NCI-H345 (cell line): ENCODE data around the gene FBXO15.

Experiments
- DNase-seq: peaks from one replicate; lab custom pipeline; 2025; lab: John Stamatoyannopoulos, UW

Gene FBXO15

DNA sequence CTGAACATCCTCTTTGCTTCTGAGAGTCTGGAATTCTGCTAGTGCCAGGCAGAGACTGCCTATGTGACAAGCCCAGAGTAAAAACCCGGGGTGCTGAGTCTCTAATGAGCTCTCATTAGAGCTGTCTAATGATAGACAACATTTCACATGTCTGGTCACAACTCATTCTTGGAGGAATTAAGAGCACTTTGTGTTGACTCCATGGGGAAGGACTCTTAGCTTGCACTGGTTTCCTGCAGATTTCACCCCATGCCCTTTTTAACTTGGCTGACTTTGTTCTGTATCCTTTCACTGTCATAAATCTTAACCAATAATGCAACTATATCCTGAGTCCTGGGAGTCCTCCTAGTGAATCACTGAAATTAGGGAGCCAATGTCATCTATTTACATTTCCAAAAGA is 33.5 kb downstream of the FBXO15 start:
- DNase-seq = no peak

DNA sequence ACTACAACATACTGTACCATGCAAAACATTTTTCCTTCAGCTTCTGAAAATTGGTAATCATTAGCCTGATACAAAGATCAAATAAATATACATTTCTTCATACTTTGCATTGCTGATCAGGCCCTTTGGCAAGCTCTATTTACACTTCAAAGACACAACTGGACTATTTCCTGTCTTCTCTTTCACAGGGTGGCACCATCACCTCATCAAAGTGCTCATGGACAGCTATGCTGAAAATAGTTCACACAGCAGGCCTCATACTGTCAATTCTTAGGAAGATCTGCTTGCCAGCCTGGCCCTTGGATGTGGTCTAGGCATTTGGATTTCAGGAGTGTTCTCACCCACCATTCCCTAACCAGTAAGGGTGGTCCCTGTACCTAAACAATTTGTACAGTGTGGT is 33.9 kb downstream of the FBXO15 start:
- no peak for DNase-seq

DNA sequence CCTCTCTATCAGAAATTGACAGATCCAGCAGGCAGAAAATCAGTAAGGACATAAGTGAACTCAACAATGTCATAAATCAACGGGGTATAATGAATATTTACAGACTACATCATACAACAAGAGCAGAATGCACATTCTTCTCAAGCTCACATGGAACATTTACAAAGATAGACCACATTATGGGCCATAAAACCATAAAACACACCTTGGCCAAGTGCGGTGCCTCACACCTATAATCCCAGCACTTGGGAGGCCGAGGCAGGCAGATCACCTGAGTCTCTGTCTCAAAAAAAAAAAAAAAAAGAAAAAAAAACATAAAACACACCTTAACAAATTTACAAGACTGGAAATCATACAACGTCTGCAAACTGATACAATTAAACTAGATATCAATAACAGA is 36.7 kb downstream of the FBXO15 start:
- DNase-seq = no peak

DNA sequence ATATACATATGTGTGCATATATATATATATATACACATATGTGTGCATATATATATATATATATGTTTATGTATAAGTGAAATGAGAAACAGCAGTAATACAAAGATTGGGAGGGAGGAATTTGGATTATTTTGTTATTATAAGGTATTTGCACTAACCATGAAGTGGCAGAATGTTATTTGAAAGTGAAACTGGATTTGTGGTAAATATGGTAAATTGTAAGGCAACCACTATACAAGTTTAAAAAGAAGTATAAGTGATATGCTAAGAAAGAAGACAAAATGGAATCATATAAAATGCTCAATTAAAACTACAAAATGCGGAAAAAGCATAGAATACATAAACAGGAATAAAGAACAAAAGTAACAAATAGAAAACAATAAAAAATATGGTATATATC is 37.5 kb downstream of the FBXO15 start:
- DNase-seq = no peak

DNA sequence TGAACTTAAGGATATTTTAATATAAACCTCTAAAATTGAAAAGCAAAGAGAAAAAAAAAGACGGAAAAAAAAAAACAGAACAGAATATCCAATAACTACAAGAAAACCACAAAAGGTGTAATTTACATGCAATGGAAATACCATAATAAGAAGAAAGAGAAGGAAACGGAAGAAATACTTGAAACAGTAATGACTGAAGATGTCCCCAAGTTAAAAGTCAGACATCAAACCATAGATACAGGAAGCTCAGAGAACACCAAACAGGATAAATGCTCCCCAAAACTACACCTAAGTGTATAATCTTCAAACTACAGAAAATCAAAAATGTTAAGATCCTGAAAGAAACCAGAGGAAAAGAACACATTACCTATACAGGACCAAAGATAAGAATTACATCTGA is 39.2 kb downstream of the FBXO15 start:
- no peak for DNase-seq

DNA sequence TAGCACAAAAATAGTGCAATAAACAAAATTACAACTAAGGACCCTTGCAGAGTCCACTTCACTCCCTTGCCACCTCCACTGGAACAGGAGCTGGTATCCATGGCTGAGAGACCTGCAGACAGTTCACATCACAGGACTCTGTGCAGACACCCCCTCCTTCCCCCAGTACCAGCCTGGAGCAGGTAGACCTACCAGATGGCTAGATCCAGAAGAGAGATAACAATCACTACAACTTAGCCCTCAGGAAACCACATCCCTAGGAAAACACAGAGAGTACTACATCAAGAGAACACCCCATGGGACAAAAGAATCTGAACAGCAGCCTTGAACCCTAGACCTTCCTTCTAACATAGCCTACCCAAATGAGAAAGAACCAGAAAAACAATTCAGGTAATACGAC is 49.8 kb downstream of the FBXO15 start:
- no peak for DNase-seq

DNA sequence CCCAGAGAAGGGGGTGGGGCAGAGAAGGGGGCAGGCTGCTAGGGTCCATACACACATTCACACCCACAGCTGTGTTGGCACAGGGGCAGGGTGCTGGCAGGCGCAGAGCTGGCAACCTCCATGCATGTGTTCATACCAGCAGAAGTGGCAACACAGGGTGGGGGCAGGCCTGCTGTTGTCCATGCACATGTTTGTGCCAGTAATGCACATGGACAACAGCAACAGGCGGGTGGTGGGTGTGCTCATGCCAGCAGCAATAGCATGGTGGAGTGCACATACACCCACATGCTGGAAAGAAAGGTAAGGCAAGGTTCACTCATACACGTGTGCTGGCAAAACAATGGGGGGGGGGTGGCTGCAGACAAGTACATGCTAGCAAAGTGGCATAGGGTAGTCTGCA is 54.7 kb downstream of the FBXO15 start:
- DNase-seq = no peak

DNA sequence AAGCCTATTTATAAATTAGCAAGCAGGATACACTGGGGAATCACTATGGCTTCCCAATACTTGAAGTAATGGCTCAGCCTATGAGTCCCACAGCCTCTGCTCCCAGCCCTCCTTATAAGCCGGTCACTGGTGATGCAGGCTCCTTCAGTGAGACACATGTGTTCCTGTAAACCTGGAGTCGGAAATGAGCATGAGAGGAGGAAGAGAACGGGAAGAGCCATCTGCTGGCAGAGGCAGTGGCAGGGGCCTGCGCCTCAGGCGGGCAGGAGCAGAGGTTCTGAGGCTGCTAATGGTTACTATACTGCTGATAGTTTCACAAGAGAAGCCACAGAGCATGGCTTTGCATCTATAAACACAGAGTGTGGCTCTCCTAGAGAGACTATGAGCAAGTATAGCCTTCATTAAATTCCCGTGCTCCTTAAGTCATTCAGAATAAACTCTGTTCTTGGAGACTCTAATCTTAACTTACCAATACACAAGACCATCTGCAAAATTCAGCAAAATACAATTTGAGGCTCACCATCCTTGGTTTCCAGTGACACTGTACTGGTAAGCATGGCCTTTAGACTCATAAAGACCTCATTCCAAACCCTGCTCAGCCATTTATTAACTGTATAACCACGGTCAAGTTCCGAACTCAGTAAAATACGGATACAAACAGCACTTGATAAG is 63.3 kb downstream of the FBXO15 start:
- DNase-seq = no peak

DNA sequence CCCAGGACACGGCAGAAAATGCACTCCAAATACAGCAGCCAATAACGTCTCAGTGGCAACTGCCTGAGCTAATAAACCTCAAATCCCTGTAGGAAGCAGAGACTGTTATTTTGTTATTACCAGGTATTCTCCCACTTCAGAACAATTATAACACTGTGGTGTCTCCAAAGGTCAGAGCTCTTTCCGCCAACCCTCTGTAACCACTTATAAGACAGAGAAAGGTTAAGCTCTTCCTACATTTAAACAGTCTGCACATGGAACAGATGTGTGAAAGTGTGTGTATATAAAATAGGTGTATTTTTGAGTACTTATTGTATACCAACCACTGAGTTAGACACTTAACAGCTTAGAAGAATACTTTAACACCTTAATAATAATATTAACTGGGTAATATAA is 64.1 kb downstream of the FBXO15 start:
- DNase-seq = no peak

DNA sequence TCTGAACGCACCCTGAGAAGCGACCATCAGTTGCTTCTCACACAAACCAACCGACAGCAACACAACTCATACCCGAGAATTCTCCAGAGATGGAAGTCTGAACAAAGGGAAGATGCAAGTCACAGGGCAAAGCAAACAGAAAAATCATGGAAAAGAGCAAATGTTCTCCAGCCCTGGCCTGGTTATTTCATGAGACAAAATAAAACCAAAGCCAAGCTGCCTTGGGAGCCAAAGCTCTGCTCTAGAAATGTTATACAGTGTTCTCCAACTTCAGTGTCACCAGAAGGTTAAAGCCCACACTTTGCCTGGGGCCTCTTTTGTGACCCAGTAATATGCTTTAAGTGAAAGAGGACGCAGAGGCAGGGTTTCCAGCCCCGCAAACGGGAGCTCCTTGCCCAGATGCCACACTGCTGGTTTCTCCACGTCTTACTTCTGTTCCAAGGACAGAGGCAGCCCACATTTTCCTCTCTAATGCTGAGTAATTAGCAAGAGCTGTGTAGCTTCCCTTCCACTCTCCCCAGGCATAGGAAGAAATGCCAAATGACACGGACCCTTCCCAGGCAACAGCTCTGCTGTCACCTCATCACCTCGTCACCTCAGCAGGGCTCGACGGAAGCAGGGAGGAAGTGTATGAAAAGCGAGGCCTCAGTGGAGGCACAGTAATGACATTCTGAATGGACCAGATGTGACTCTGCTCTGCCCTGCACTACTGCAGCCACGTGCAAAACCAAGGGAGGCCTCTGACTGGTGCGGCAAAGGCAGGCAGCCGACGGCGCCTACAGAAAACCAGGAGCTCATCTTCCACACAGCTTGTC is 64.7 kb downstream of the FBXO15 start:
- no peak for DNase-seq

DNA sequence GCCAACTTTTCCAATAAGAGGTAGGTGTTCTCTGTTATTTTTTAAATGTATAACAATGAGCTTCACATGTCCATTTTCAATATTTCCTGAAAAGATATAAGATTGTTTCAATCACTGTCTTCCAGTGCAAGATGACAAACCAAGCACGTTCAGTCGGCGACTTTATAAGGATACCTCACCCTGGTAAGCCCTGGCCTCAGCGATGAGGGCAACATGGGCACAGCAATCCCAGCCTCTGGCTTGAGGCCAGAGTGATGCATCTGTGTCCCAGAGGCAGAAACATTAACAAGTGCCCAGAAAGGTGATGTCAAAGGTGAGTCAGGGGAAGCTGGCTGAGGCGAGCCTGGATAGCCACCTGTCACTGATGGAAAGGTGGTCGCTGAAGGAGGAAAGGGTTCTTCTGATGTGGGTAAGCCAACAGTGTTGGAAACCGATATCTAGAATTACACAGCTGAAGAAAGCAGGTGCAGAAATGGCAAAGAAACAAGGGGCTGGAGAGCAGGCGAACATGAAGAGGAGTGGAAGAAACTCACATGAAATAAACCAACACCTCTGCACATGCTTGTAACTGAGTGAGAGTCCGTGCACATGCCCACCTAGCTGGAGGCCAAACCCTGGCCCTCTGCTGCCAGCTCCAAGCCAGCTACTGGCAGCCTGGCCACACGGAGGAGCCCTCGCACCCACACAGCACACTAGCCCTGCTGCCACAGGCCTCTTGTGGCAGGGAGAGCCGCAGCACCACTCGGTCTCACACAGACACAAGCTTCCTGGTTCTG is 65.5 kb downstream of the FBXO15 start:
- no peak for DNase-seq

DNA sequence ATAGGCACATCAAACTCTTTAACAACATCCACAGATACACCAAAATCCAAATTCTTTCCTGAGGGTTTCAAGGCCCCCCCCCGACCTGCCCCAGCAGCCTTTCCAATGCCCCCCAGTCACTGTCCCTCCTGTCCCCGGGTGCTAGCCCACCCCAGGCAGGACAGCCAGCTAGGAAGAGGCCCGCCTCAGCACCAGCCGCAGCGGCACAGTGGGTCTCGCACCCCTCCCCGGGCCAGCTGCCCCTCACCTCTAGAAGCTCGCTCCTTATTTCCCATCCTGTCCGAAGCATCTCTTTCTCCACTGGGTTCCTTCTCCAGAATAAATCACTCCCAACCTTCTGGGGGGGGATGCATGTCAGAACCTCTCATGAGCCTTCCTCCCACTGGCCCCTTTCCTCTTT is 69.4 kb downstream of the FBXO15 start:
- DNase-seq = no peak

DNA sequence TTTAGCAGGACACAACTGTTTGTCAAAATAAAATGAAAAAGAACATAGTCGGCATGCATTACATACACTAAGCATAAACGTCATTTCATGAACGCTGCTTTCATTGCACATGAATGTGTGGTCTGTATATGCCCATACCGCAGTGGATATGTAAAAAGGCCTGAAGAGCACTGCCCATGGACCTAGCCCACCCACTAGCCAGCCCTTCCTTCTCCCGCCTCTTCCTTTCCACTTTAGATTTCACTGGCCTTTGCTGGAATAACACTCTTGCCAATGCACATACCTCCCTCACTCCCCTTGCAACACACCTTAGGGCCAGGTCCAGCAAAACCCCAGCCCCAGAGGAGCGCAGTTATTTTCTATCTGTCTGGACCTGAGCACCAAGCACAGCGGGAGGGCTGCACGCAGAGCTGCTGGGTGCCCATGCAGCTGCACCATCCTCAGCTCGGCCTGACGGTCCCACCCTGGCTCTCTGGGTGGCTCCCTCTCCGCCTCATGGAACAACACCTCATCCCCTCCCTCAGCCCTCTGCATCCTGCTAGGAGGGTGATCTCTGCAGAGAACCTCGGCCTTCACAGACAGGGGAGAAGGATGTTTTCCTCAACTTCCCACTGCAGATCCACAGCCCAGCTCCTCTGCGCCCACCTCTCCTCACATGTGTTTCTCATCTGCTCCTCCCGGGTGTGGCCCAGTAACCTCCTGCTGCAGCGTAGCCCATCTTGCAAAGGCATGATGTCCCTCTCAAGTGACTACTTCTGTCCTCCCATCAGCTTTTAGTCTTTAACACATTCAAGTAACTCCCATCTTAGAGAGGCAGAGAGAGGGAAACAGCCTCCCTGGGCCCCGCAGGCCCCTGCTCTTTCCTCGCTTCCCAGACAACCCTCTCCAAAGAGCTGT is 72.7 kb downstream of the FBXO15 start:
- no peak for DNase-seq

DNA sequence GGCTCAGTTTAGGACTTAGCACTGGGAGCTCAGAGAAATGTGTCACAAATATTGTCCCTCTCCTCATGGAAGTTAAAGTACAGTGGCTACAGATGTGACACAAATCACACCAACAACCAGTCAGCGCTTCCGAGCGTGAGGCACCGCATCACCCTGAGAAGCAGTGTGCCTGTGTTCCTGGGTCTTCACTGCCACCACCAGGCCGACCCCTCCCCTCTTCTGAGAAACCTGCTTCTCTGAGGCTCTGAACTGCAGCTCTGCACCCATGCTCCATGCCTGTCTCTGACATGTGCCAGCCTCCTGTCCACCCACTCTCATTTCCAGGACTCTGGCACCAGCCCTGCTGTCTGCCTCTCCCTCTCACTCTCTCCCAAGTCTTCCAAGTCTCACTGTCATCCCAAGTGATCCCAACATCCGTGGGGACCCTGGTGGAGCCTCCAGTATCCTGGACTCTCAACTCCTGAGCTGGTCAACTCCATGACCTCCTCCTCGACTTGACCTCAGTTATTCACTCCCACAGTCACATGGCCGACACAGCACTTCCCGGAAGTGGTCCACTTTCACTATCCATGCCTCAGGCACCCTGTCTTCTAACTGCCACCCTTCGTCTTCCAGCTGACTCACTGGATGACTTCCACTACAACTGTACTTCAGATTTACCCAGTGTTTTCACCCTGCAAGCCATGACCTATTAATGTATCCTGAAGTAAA is 73.5 kb downstream of the FBXO15 start:
- no peak for DNase-seq

DNA sequence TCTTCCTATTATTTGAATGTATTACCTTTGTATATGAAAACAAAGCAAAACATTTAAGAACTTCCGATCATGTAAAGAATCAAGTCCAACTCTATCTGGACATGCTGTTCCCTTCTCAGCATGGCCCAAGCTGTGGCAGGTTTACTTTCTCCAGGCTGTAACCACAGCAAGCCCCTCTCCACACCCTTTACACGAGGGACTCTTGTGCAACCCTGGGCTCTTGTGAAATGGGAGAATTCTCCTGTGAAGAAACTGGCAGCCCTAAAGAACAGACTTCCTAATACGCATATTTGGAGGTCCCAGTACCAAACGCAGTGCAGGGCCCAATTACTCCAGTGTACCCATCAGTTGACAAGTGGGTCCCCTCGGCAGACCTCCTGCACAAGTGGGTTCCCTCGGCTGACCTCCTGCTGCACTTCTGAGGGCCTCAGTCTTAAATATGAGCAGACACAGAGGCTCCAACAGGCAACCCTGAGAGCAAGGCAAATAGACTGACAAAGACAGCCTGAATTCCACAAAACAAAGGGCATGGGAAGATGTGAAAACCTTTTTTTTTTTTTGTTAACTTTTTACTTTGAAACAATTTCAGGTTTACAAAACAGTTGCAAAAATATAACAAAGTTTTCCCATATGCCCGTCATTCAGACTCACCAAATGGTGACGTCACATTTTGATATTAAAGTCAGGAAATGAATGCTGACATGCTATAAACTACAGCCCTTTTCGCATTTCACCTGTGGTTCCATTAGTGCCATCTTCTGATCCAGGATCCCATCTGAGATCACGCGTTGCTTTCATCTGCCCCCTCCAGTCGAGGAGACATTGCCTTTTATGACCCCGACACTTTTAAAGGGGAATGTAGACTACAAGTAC is 78.2 kb downstream of the FBXO15 start:
- no peak for DNase-seq

DNA sequence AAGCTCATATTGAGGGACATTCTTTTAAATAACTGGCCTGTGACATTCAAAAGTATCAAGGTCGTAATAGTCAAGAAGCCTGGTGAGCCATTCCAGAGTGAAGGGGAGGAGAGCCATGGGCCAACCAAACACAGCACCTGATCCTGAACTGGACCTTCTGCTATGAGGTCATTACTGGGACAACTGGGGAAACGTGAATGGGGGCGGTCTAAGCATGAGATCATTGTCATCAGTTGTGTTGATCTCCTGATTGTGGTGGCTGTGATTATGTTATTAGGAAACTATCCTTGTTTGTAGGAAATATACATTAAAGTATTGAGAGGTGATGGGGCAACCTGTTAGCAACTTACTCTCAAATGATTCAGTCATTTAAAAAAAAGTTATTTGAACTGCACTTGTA is 79.3 kb downstream of the FBXO15 start:
- DNase-seq = no peak

DNA sequence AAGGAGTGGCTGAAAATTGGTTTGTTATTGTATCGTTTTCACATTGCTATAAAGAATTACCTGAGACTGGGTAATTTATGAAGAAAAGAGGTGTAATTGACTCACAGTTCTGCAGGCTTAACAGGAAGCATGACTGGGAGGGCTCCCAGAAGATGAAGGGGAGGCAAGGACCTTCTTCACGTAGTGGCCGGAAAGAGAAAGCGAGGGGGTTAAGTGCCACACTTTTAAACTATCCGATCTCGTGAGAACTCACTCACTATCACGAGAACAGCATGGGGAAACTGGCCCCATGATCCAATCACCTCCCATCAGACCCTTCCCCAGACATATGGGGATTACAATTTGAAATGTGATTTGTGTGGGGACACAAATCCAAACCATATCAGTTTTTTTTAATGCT is 81.6 kb downstream of the FBXO15 start:
- DNase-seq = no peak

DNA sequence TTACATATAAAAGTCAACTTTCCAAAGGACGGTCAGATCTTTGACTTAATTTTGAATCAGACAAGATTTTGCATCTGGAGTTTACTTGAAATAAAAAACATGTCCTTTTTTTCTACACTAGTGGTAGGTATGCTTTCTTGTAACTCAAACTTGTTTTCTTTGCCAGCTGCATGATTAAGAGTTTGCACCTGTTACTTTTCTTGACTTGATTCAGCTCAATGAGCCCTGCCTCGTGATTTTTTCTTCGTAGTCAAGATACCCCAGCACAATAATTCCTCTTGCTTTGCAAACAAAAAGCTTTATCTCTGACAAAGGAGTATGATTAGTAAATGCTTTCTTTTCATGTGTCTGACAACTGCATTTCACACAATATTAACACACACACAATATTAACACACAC is 82.3 kb downstream of the FBXO15 start:
- no peak for DNase-seq

DNA sequence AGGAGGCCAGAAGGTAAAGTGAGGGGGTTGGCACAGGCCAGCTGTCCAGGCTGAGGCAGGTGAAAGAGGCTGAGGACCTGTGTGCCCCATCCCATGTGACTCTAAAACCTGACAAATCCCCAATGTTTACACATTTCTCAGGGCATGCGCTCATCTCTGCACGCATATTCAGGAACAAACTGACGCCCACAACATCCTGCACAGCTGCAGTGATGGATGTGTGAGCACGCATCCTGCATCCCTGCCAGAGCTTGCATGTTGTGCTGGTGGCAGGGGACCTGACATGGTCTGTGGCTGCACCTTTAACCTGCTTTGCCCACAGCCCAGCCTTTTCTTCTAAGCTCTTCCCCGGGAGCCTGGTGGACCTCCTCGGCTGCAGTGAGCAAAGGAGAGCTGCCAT is 83.1 kb downstream of the FBXO15 start:
- DNase-seq = no peak

DNA sequence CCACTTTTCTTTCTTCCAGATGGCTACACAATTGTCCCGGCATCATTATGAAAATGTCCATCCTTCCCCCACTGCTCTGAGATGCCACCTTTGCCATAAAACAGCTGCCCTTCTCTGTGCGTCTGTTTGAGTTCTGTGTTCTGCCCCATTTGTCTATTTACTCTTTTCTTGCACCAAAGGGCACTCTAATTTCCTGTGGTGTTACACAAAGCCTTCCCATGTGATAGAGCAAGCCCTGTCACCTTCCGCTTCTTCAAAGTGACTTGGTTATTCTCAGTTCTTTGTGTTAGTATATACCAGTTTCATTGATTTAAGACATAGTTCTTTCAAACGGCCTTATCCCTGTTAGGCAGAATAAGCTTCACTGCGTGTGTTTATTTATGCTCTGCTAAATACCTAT is 84.1 kb downstream of the FBXO15 start:
- DNase-seq = peak; percentile 10
